DOHH2 (cell line): ENCODE data around the gene IMMP2L.

Experiments
- H3F3A ChIP-seq: fragments of 200-600 bp; sonication (generic), shearing (Covaris generic); 2 replicates; pipeline ENCODE4 v1.6.0; 2016; ENCODE audit warnings: antibody characterized with exemption, mild to moderate bottlenecking; ENCODE audit not compliant: control insufficient read depth, insufficient read depth
- H3K27ac ChIP-seq: fragments of 200-600 bp; sonication (generic); 2 replicates; pipeline ENCODE4 v1.5.1; 2014; ENCODE audit warnings: low read depth, mild to moderate bottlenecking, low read length, moderate library complexity
- H3K27me3 ChIP-seq: fragments of 200-600 bp; sonication (generic); 2 replicates; pipeline ENCODE4 v1.6.1; 2014; ENCODE audit warnings: mild to moderate bottlenecking, low read length, mixed read lengths; ENCODE audit not compliant: control insufficient read depth
- H3K36me3 ChIP-seq: fragments of 200-600 bp; sonication (generic); 2 replicates; pipeline ENCODE4 v1.6.1; 2014; ENCODE audit warnings: mild to moderate bottlenecking, low read length, moderate library complexity, mixed read lengths; ENCODE audit not compliant: control insufficient read depth
- H3K4me1 ChIP-seq: fragments of 200-600 bp; sonication (generic); 2 replicates; pipeline ENCODE4 v1.6.1; 2014; ENCODE audit warnings: mild to moderate bottlenecking, low read length, mixed read lengths; ENCODE audit not compliant: control insufficient read depth
- H3K4me2 ChIP-seq: fragments of 200-600 bp; sonication (generic); 2 replicates; pipeline ENCODE4 v1.6.0; 2014; ENCODE audit warnings: mild to moderate bottlenecking, low read length, moderate library complexity
- H3K4me3 ChIP-seq: fragments of 200-600 bp; sonication (generic); 2 replicates; pipeline ENCODE4 v1.5.1; 2014; ENCODE audit warnings: mild to moderate bottlenecking, low read length, mixed read lengths
- H3K79me2 ChIP-seq: fragments of 200-600 bp; sonication (generic); 2 replicates; pipeline ENCODE4 v1.6.1; 2014; ENCODE audit warnings: mild to moderate bottlenecking, low read length, mixed read lengths; ENCODE audit not compliant: control insufficient read depth
- H3K9me2 ChIP-seq: fragments of 200-600 bp; sonication (generic); replicated peaks from 2 replicates; pipeline ENCODE4 v1.6.1; 2014; ENCODE audit warnings: mild to moderate bottlenecking, low read length, mixed read lengths; ENCODE audit not compliant: control insufficient read depth
- H3K9me3 ChIP-seq: fragments of 200-600 bp; sonication (generic); 2 replicates; pipeline ENCODE4 v1.6.1; 2014; ENCODE audit warnings: antibody characterized with exemption, low read length, mixed read lengths; ENCODE audit not compliant: control insufficient read depth, insufficient read depth
- H4K20me1 ChIP-seq: fragments of 200-600 bp; sonication (generic); 2 replicates; pipeline ENCODE4 v1.6.0; 2014; ENCODE audit warnings: low read depth, mild to moderate bottlenecking, antibody characterized with exemption, low read length, moderate library complexity; ENCODE audit not compliant: control insufficient read depth, insufficient read depth
- CTCF ChIP-seq: fragments of 200-600 bp; sonication (generic); IDR thresholded peaks from one replicate; pipeline ENCODE4 v1.5.1; 2014; ENCODE audit warnings: antibody characterized with exemption, mild to moderate bottlenecking, low read depth, low read length; ENCODE audit not compliant: poor library complexity, severe bottlenecking
- EZH2phosphoT487 ChIP-seq: fragments of 200-600 bp; sonication (generic); IDR thresholded peaks from 2 replicates; pipeline ENCODE4 v1.6.1; 2017; ENCODE audit warnings: borderline replicate concordance, mild to moderate bottlenecking, antibody characterized with exemption, low read length, moderate library complexity, mixed read lengths

Gene IMMP2L

GRCh38 chr7:111600091-111600490 is 37.8 kb upstream of the IMMP2L start:
- Histone ChIP-seq H3K4me3 (no peak overlapping the region), H3K4me1 (no peaks in the 10 kb centered on the region), H3K9me3 (no peaks in the 10 kb centered on the region), H3K4me2 (no peak overlapping the region), H3K79me2 (no peaks in the 10 kb centered on the region), H3K36me3 (no peaks in the 10 kb centered on the region), H4K20me1 (no peaks in the 10 kb centered on the region), H3F3A (no peaks in the 10 kb centered on the region), H3K27me3 (no peaks in the 10 kb centered on the region), H3K27ac (no peak overlapping the region), H3K9me2 (no peaks in the 10 kb centered on the region)
- TF ChIP-seq EZH2phosphoT487 (no peak), CTCF (no peak)

GRCh38 chr7:111595780-111596179 is 33.5 kb upstream of the IMMP2L start:
- TF ChIP-seq CTCF (no peak), EZH2phosphoT487 (no peak)
- Histone ChIP-seq H3K9me2 (no peaks in the 10 kb centered on the region), H3K4me2 (no peak overlapping the region), H3K4me1 (peaks cover 5% of the 10 kb centered on the region), H3K79me2 (no peaks in the 10 kb centered on the region), H3K36me3 (no peaks in the 10 kb centered on the region), H3K4me3 (no peak overlapping the region), H4K20me1 (no peaks in the 10 kb centered on the region), H3K9me3 (no peaks in the 10 kb centered on the region), H3F3A (no peaks in the 10 kb centered on the region), H3K27ac (no peak overlapping the region), H3K27me3 (no peaks in the 10 kb centered on the region)

GRCh38 chr7:111594602-111595001 is 32.3 kb upstream of the IMMP2L start:
- Histone ChIP-seq H3F3A (no peaks in the 10 kb centered on the region), H3K36me3 (no peaks in the 10 kb centered on the region), H3K4me3 (no peak overlapping the region), H3K27me3 (no peaks in the 10 kb centered on the region), H3K9me2 (no peaks in the 10 kb centered on the region), H3K9me3 (no peaks in the 10 kb centered on the region; the same call in 1 of the 2 replicates), H3K4me1 (peaks cover 5% of the 10 kb centered on the region), H3K27ac (no peak overlapping the region), H3K4me2 (no peak overlapping the region), H3K79me2 (no peaks in the 10 kb centered on the region), H4K20me1 (no peaks in the 10 kb centered on the region)
- TF ChIP-seq CTCF (no peak), EZH2phosphoT487 (no peak)

- H3K4me3 ChIP-seq, result no peak overlapping the region
- H3K36me3 ChIP-seq, result no peaks in the 10 kb centered on the region
- H3K4me2 ChIP-seq, result no peak overlapping the region
- H3K27ac ChIP-seq, result no peak overlapping the region
- no peaks in the 10 kb centered on the region; the same call in 1 of the 2 replicates for H3K9me3 ChIP-seq
- no peaks in the 10 kb centered on the region for H3K27me3 ChIP-seq
- no peaks in the 10 kb centered on the region for H4K20me1 ChIP-seq
- no peaks in the 10 kb centered on the region for H3K79me2 ChIP-seq
- TF ChIP-seq EZH2phosphoT487 (no peak), CTCF (no peak)
- H3F3A ChIP-seq, result no peaks in the 10 kb centered on the region
- no peaks in the 10 kb centered on the region for H3K9me2 ChIP-seq
- H3K4me1 ChIP-seq, result peaks cover 5% of the 10 kb centered on the region
Observed at GRCh38 chr7:111593343-111593742, 31.1 kb upstream of the IMMP2L start.
